Gastroesophageal sphincter (tissue), 4 donors: ENCODE data around the gene LDLRAD3. TPM values are rescaled to one million over a fixed set of nuclear protein-coding genes. Genes with fewer than 3 reads are reported as not detected.
A peak's percentile ranks its signal among the peaks of the same experiment; 100 is the strongest.

Source experiments
- ATAC-seq: fragments of 150-250 bp; one replicate; pipeline ENCODE4 v1.9.1; 2016; ENCODE audit warnings: mild to moderate bottlenecking, moderate library complexity
- H3K27ac ChIP-seq, 4 donors: fragments of 200-600 bp; sonication (generic) in 3 of 4; 1 replicate in 3 of 4; 2 replicates in 1 of 4; pipeline ENCODE4 v1.5.1; 2016 to 2019
- H3K27me3 ChIP-seq: fragments of 200-600 bp; sonication (generic); one replicate; pipeline ENCODE4 v1.5.1; 2019
- H3K36me3 ChIP-seq, 2 donors: fragments of 200-600 bp; sonication (generic); one replicate each; pipeline ENCODE4 v1.5.1; 2019; ENCODE audit warnings: control low read depth in 1 of 2
- H3K4me1 ChIP-seq, 3 donors: fragments of 200-600 bp; sonication (generic); 1 replicate in 2 of 3; 2 replicates in 1 of 3; pipeline ENCODE4 v1.5.1; 2016 to 2019; ENCODE audit warnings: control low read depth in 2 of 3
- H3K4me3 ChIP-seq, 2 donors: fragments of 200-600 bp; sonication (generic); one replicate each; pipeline ENCODE4 v1.5.1; 2019; ENCODE audit warnings: mild to moderate bottlenecking in 1 of 2, moderate library complexity in 1 of 2
- H3K9me3 ChIP-seq, 3 donors: fragments of 200-600 bp; sonication (generic); one replicate each; pipeline ENCODE4 v1.5.1; 2017 to 2019; ENCODE audit warnings: control low read depth in 2 of 3
- CTCF ChIP-seq, 4 experiments: fragments of 200-600 bp in 2 of 4; fragments of 450-650 bp in 2 of 4; sonication (generic) in 1 of 4; IDR thresholded peaks; one replicate each; pipeline ENCODE4 v1.5.1; 2017 to 2019; ENCODE audit warnings: antibody characterized with exemption in 4 of 4, mild to moderate bottlenecking in 2 of 4, moderate library complexity in 2 of 4
- EP300 ChIP-seq: sonication (generic); formaldehyde crosslinking; IDR thresholded peaks from one replicate; pipeline ENCODE4 v1.6.1; 2017; ENCODE audit warnings: antibody characterized with exemption, mild to moderate bottlenecking
- POLR2A ChIP-seq, 2 donors: fragments of 450-650 bp; IDR thresholded peaks; one replicate each; pipeline ENCODE4 v1.6.1; 2017; ENCODE audit warnings: antibody characterized with exemption in 2 of 2, mild to moderate bottlenecking in 2 of 2, moderate library complexity in 1 of 2
- POLR2AphosphoS5 ChIP-seq: sonication (generic); formaldehyde crosslinking; IDR thresholded peaks from one replicate; pipeline ENCODE4 v1.6.1; 2017; ENCODE audit warnings: antibody characterized with exemption
- WGBS, 2 donors: methylation state at CpG; one replicate each; pipeline ENCODE4 v1.1.5; 2018; ENCODE audit warnings: low coverage in 1 of 2; 5-methylcytosine and 5-hydroxymethylcytosine counted together
- total RNA-seq, 4 donors: library from RNA; depleted of rRNA; stranded (reverse); fragments of >200 nt; gene quantifications; one replicate each; pipeline ENCODE4 v1.1.0, GENCODE V29; 2016

The LDLRAD3 gene
- total RNA-seq, 4 donors from 2014 or later = 4.0 to 8.9 (median 7.2) TPM

- H3K27ac ChIP-seq = no peak overlapping the region
- peaks cover 0 to 16% (median 0%) of the 10 kb centered on the region in 3 donors for H3K9me3 ChIP-seq
- H3K4me3 ChIP-seq = no peak overlapping the region
- TF ChIP-seq POLR2A (IDR thresholded peaks at IDR 0.05) (no peak), EP300 (no peak)
- no peaks in the 10 kb centered on the region for H3K36me3 ChIP-seq
- ATAC-seq = no peak
- H3K27me3 ChIP-seq = no peaks in the 10 kb centered on the region
- H3K4me1 ChIP-seq = peaks cover 0 to 10% (median 2%) of the 10 kb centered on the region in 3 donors
- 87 to 97% methylated on average over 4 to 6 of the region's 6 CpGs for WGBS, 2 donors
These were observed 32.6 kb downstream of the LDLRAD3 start for GRCh38 chr11:35976434-35976833.

GRCh38 chr11:35978183-35978582, 34.3 kb downstream of the LDLRAD3 start:
- H3K27ac ChIP-seq = no peak overlapping the region
- H3K36me3 ChIP-seq = no peaks in the 10 kb centered on the region
- no peak overlapping the region for H3K4me3 ChIP-seq
- H3K4me1 ChIP-seq = peaks cover 0 to 20% (median 6%) of the 10 kb centered on the region in 3 donors
- TF ChIP-seq POLR2A (IDR thresholded peaks at IDR 0.05) (no peak), EP300 (no peak), CTCF (IDR thresholded peaks at IDR 0.05) (no peak), POLR2AphosphoS5 (no peak)
- ATAC-seq = no peak
- no peaks in the 10 kb centered on the region for H3K27me3 ChIP-seq
- 17 to 59% methylated on average over 1 to 6 of the region's 6 CpGs for WGBS, 2 donors
- peaks cover 0 to 16% (median 0%) of the 10 kb centered on the region in 3 donors for H3K9me3 ChIP-seq

- no peaks in the 10 kb centered on the region for H3K36me3 ChIP-seq
- no peak for ATAC-seq
- H3K4me3 ChIP-seq = no peak overlapping the region
- peaks cover 0 to 10% (median 0%) of the 10 kb centered on the region in 3 donors for H3K9me3 ChIP-seq
- 65 to 85% methylated on average over 2 to 4 of the region's 4 CpGs for WGBS, 2 donors
- peaks cover 0 to 20% (median 6%) of the 10 kb centered on the region in 3 donors for H3K4me1 ChIP-seq
- TF ChIP-seq EP300 = no peak
- no peak for TF ChIP-seq POLR2AphosphoS5
- TF ChIP-seq CTCF (IDR thresholded peaks at IDR 0.05) = no peak
- TF ChIP-seq POLR2A (IDR thresholded peaks at IDR 0.05) = no peak
- no peaks in the 10 kb centered on the region for H3K27me3 ChIP-seq
- H3K27ac ChIP-seq = no peak overlapping the region
These were observed 35.0 kb downstream of the LDLRAD3 start for GRCh38 chr11:35978891-35979290.

GRCh38 chr11:35980686-35981390, 37.0 kb downstream of the LDLRAD3 start:
- Histone ChIP-seq H3K4me1 (peaks cover 0 to 20% (median 6%) of the 10 kb centered on the region in 3 donors), H3K4me3 (no peak overlapping the region), H3K36me3 (no peaks in the 10 kb centered on the region), H3K9me3 (no peaks in the 10 kb centered on the region), H3K27ac (peak overlapping the region in 2 of 4 donors; percentile 19 to 26), H3K27me3 (no peaks in the 10 kb centered on the region)
- WGBS, 2 donors = 49 to 50% methylated on average over 5 to 7 of the region's 9 CpGs
- ATAC-seq = no peak
- no peak for TF ChIP-seq CTCF (IDR thresholded peaks at IDR 0.05)
- TF ChIP-seq EP300 = no peak
- no peak for TF ChIP-seq POLR2A (IDR thresholded peaks at IDR 0.05)
- no peak for TF ChIP-seq POLR2AphosphoS5

- no peaks in the 10 kb centered on the region for H3K36me3 ChIP-seq
- TF ChIP-seq POLR2AphosphoS5 (peak; percentile 34), CTCF (IDR thresholded peaks at IDR 0.05) (no peak)
- H3K27me3 ChIP-seq = no peaks in the 10 kb centered on the region
- no peak overlapping the region for H3K4me3 ChIP-seq
- ATAC-seq = no peak
- 31 to 50% methylated on average over 2 to 4 of the region's 7 CpGs for WGBS, 2 donors
- peak overlapping the region in 1 of 4 donors; percentile 24 for H3K27ac ChIP-seq
- H3K4me1 ChIP-seq = peaks cover 0 to 20% (median 6%) of the 10 kb centered on the region in 3 donors
- no peaks in the 10 kb centered on the region for H3K9me3 ChIP-seq
These were observed 37.7 kb downstream of the LDLRAD3 start for GRCh38 chr11:35981581-35981980.
